ENCODE results near the gene SMCR8.

Gene SMCR8

GRCh38 chr17:18320301-18320700 is 5.2 kb downstream of the SMCR8 start:
- no peak overlapping the region for H3K27ac ChIP-seq
- TF ChIP-seq ZFX (IDR thresholded peaks at IDR 0.05) (no peak), CTCF (conservative IDR thresholded peaks at IDR 0.05) (no peak)

DNA sequence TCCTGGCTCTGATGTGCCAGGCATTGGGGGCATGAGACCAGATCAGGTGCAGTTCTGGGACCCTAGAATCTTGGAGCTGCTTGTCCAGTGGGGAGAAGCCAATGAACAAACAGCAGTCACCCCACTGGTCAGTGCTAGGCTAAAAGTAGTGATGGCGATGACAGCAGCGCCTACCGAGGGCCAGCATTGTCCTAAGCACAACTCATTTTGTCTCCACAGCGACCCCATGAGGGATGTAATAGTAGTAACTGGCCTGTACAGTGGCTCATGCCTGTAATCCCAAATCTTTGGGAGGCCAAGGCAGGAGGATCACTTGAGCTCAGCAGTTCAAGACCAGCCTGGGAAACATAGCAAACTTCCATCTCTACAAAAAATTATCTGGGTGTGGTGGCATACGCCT is 6.2 kb downstream of the SMCR8 start:
- no peak overlapping the region for H3K27ac ChIP-seq
- TF ChIP-seq CTCF (conservative IDR thresholded peaks at IDR 0.05) (no peak), ZFX (IDR thresholded peaks at IDR 0.05) (no peak)

DNA sequence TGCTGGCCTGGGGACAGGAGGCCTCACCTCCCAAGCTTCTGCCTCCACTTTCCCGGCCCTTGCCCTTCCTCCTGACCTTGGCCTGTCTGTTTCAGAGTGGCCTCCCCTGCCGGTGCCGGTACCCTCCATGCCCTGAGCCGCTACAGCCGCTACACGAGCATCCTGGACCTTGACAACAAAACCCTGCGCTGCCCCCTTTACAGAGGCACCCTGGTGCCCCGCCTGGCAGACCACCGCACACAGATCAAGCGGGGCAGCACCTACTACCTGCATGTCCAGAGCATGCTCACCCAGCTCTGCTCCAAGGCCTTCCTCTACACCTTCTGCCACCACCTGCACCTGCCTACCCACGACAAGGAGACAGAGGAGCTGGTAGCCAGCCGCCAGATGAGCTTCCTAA is 7.4 kb downstream of the SMCR8 start:
- H3K27ac ChIP-seq = no peak overlapping the region
- no peak for TF ChIP-seq ZFX (IDR thresholded peaks at IDR 0.05)
- TF ChIP-seq CTCF (conservative IDR thresholded peaks at IDR 0.05) = no peak

DNA sequence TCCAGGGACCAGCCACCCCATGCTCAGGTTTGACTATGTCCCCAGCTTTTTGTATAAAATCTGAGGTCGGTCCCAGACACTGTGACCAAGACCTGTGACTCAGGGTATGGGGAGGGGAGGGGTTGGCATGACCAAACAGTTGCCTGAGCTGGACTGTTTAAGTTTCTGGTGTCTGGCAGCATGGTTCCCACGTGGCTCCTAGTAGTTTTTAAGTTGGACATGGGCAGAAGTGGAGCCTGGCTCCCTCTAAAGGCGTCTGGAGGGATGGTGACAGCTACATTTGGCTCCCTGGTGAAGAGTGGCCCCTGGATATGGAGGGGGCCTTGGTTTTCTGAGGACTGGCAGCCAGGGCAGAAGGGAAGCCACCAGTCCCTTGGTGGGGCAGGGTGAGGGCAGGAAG is 7.9 kb downstream of the SMCR8 start:
- no peak for TF ChIP-seq CTCF (conservative IDR thresholded peaks at IDR 0.05)
- no peak for TF ChIP-seq ZFX (IDR thresholded peaks at IDR 0.05)
- H3K27ac ChIP-seq = no peak overlapping the region

GRCh38 chr17:18323507-18324139 is 8.5 kb downstream of the SMCR8 start:
- no peak overlapping the region for H3K27ac ChIP-seq
- TF ChIP-seq CTCF (conservative IDR thresholded peaks at IDR 0.05) (no peak), ZFX (IDR thresholded peaks at IDR 0.05) (no peak)

DNA sequence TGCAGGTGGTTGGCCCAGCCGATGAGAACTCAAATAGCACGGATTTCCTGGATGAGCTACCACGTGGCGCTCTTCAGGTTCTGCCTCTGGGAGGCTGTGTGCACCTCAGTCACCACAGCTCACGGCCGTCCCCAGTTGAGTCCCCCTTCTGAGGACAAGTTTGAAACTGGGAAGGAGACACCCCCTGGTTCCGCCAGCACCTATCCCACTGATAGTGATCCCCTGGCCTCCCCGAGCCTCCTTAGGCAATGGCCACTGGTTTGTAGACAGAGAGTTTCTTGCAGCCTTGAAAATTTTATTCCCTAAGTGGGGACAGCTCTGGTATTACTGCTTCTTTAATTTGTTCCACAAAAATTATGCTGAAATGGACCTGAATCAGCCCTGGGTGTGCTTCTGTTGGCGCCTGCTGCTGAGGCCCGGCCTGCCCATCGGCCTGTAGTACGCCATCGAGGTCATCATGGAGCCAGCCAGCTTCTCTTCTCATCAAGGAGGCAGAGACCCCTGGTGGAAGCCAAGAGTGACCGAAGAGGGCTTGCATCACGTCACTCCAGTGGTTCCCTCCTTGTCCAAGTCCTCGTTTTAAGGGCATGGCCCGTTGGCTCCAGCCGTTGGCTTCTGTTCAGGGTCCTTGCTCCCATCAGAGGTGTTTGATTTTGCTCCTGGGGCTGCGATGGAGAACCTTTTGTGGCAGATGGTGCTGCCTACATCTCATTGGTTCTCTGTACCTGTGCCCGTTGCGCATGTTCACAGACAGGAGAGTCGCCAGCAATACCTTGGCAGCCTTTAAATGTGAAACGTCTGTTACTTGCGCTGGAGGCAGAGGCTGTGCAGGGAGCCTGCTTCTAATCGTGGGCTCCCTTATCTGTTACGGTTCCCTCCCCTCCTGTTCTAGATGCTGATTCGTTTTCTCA is 9.3 kb downstream of the SMCR8 start:
- H3K27ac ChIP-seq = no peak overlapping the region

More for the DNA sequence above, 9.3 kb downstream of the SMCR8 start:
- no peak for TF ChIP-seq CTCF (conservative IDR thresholded peaks at IDR 0.05)
- TF ChIP-seq ZFX (IDR thresholded peaks at IDR 0.05) = no peak
